T-helper 1 cell treated with Interleukin-12 subunit alpha and Interleukin-12 subunit beta and Interleukin-4 antibody, amounts not matched to agents 30 ng/mL and 1 ng/mL, for 36 hours (primary cell): ENCODE measurements around the gene CD164. TPM values are rescaled to one million over a fixed set of nuclear protein-coding genes. Genes with fewer than 3 reads are reported as not detected.

Source experiments
- intact Hi-C: fragments of 100-400 bp; cut with micrococcal nuclease; formaldehyde crosslinking; loops from one replicate; pipeline ENCODE4 v1.15.1; 2024
- total RNA-seq: library from RNA; stranded (reverse); gene quantifications from 2 replicates; pipeline ENCODE4 v1.2.3, GENCODE V29; 2022

The CD164 gene
- 274 and 277 TPM in 2 replicates for total RNA-seq

- intact Hi-C loops: loop anchor here (1.0 to 10.0 kb wide), 14 partner anchors 9 to 1923 kb away; partner anchors contain the start of genes AMD1, CDK19, OSTM1 and PDSS2
Observed at GRCh38 chr6:109381747-109382575, at the start of gene CD164. CD164 (minus strand) TSS chr6:109382467; CDS start chr6:109382378, 89 bp downstream.

- intact Hi-C loops: no loop called here
Observed at GRCh38 chr6:109429496-109429895, 47.2 kb upstream of the CD164 start.

DNA sequence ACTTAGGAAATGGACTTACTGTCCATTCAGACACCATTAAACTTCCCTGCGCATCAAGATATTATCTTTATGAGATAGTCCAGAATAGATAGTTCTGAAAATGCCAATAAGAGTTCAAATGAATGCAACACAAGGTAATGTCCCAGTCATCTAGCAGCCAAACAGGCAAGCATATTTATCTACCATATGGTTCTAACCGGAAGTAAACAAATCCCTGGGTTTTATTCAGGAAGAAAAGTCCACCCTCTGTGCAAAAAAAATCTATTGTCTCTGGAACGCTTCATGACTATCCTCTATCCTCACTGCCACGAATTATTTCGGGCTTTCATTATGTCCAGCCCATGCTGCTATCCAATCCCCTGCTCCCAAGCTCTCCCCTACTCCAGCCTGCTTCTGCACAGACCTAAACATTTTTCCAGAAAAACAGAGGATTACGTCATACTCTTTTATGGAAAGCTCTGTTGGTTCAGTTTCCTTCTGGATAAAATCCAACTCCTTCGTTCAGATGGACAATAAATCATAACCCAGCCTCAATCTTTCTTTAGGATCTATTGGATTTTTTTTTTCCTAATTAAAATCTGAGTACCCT, 46.7 kb upstream of the CD164 start:
- intact Hi-C loops: no loop called here

- intact Hi-C loops: no loop called here
Observed at GRCh38 chr6:109424946-109425345, 42.7 kb upstream of the CD164 start.

GRCh38 chr6:109421184-109421583, 38.9 kb upstream of the CD164 start:
- intact Hi-C loops: no loop called here

DNA sequence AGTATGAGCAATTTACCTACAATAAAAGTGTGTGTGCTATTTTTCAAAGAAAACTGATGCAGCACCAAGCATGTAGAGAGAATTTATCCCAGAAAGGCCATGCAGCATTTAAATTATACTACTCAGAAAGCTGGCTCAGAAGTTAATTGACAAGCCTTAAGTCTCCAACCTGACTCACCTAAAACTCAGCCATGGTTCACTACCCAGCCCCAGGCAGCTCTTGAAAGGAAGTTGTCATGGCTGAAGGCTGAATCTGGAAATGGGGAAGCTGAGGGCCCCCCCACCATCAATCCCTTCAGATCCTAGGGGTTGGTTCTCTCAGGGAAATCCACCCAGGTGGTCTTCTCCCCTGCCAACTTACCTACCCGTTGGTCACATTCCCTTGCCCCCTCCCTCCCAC, 38.5 kb upstream of the CD164 start:
- intact Hi-C loops: no loop called here

DNA sequence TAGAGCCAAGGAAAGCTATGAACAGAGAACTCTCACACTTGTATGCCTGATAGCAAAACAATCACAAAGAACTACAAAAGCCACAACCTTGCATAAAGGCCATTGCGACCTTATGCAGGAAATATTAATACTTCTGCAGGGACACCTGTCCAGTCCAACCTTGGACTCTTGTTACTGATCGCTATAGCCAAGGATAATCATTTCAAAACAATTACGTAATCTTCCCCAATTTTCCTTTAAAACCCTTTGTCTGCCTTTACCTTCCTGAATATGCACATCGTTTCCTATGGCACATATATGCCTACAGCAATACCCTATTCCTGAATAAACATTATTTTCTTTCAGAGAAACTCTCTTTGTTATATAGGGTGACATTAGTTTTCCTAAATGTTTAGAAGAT, 35.4 kb upstream of the CD164 start:
- intact Hi-C loops: no loop called here

DNA sequence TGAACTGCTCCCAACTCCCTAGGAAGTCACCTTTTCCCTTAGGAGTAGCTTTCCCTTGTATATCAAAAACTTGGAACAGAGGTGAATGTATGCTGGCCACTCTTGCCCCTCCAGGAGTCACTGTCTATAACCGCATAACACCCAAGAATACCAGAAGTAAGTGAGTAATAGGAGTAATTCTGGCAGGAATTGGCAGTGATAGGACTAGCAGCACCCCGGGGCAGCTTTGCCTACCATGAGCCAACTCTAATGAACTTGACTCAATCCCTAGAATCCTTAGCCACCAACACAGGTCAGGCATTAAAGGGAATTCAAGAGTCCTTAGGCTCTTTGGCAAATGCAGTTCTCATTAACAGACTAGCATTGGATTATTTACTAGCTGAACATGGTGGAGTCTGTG, 28.8 kb upstream of the CD164 start:
- intact Hi-C loops: no loop called here

DNA sequence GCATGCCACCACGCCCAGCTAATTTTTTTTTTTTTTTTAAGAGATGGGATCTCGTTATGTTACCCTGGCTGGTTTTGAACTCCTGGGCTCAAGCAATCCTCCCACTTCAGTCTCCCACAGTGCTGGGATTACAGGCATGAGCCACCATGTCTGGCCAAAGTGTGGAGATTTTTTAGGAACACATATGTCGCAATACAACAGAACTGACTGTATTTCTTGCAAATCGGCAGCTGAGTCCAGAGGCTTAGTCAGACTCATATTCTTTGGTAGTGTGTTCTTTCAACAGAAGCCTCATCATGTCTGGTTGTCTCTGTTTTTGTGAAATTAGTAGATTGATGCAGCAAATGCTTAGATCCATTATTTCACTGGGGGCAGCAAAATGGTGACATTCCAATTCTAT, 23.9 kb upstream of the CD164 start:
- intact Hi-C loops: no loop called here

GRCh38 chr6:109397020-109397419, 14.8 kb upstream of the CD164 start:
- intact Hi-C loops: no loop called here

GRCh38 chr6:109396046-109396718, 13.9 kb upstream of the CD164 start:
- intact Hi-C loops: no loop called here

DNA sequence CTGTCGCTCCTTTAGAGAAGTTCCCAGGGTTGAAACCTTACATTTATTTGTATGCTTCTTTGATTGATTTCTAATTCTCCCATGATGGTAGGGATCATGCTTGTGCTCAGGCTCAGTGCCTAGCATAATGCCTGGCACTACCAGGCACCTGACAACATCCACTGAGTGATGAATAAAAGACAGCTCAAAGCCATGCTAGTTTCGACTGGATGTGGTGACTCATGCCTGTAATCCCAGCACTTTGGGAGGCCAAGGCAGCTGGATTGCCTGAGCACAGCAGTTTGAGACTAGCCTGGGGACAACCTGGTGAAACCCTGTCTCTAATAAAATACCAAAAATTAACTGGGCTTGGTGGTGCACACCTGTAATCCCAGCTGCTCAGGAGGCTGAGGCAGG, 11.6 kb upstream of the CD164 start:
- intact Hi-C loops: no loop called here

DNA sequence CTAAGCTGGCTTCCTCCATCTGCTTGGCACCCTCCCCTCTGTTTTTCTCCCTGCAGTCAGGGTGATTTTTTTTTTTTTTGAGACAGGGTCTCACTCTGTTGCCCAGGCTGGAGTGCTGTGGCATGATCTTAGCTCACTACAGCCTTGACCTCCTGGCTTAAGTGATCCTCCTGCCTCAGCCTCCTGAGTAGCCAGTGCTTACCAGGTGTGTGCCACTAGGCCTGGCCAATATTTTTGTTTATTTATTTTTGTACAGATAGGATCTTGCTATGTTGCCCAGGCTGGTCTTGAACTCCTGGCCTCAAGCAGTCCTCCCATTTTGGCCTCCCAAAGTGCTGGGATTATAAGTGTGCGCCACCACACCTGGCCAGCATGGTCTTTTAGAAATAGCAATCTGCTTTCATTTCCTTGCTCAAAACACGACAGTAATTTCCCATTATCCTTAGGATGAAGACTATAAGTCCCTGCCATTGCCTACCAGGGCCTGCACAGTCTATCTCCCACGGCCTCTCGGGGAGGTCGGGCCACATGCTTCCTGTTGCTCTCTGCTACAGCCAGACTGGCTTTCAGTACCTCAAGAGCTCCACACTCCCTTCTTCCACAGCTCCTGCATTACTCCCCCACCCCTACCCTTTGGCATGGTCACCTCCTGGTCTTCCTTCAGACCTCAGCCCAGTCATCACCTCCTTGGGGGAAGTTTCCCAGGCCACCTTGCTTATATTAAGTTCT, 11.1 kb upstream of the CD164 start:
- intact Hi-C loops: no loop called here

GRCh38 chr6:109389650-109390274, 7.5 kb upstream of the CD164 start:
- intact Hi-C loops: loop anchor here (10.0 kb wide), 1 partner anchor 1315 kb away; the partner anchor contains the start of gene OSTM1

GRCh38 chr6:109388265-109388664, 6.0 kb upstream of the CD164 start:
- intact Hi-C loops: loop anchor here (10.0 kb wide), 1 partner anchor 1313 kb away; the partner anchor contains the start of gene OSTM1

DNA sequence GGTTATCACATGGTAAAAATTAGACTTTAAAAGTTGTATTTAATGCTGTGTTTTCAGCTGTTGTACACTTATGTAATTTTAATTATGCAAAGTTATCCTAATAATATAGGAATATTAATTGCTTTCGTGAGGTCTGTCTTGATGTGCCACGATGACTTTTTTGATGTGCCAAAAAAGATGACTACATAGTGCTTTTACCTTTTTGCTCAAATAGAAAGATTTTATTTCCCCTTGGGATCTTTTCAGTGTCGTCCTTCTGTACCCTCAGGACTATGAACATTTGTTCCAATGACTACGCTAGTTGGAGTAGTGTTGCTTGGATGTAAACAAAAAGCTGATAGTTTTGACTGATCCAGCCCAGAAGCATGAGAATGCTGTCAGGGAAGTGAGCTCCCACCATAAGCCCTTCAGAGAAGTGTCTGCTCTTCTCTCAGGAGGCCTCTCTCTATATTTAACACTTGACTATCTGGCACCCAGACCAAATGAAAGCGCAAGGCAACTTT, 1.2 kb upstream of the CD164 start:
- intact Hi-C loops: loop anchor here (1.0 to 10.0 kb wide), 23 partner anchors 57 to 1925 kb away; partner anchors contain the start of genes AK9, AMD1, CDC40 and CDK19

DNA sequence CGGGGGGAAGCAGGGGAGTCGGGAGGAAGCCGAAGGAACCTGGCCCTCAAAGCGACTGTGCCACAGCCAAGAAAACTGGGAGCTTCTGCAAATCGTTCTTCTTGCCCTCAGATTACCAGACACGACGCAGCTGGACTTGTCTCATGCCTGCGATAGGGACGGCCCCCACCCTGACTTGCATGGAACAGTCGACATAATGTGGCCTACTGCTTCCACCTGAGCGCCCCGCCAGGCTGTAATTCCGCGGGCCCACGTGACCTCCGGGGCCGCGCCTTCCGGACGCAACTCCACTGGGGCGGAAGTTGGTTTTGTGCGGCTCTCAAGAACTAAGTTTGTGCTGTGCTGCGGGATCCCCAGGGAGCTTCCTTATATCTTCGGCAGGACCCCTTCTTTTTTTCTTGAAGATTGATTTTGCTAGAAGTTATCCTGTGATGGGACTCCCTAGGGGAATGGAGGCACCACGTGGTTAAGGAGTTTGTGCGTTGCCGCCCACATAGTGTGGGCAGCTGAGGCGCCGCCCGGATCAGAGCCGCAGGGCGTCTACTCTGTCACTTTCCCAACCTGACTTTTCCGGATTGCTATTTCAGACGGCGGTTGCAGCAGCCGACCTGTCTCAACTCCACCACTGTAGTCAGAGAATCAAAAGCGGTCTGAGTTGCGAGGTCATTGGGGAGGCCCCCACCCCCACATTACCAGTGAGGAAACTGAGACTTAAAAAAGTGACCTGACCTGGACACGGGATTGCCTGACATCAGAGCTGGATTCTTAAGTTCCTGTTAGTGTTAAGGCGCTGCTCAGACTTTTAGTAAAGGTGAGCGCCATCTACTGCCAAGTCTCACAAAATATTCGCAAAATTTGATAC, 540 bp upstream of the CD164 start:
- intact Hi-C loops: loop anchor here (1.0 to 10.0 kb wide), 25 partner anchors 57 to 1924 kb away; partner anchors contain the start of genes AK9, AMD1, CDC40 and CDK19

GRCh38 chr6:109381061-109381746, 1.1 kb downstream of the CD164 start:
- intact Hi-C loops: loop anchor here (1.0 to 10.0 kb wide), 6 partner anchors 8 to 1559 kb away; partner anchors contain the start of genes OSTM1 and SCML4

GRCh38 chr6:109379711-109380110, 2.6 kb downstream of the CD164 start:
- intact Hi-C loops: loop anchor here (5.0 to 10.0 kb wide), 5 partner anchors 77 to 1557 kb away; partner anchors contain the start of genes OSTM1 and SCML4
